Measurements from ENCODE around the gene OPN3. TPM values are rescaled to one million over a fixed set of nuclear protein-coding genes. Genes with fewer than 3 reads are reported as not detected.

The OPN3 gene
- total and polyA plus RNA-seq, 9 of the 15 experiments (the other 6 are each of a cell fraction or from before 2014, with no cell fraction given) = 4.2 to 34.6 (median 17.0) TPM

DNA sequence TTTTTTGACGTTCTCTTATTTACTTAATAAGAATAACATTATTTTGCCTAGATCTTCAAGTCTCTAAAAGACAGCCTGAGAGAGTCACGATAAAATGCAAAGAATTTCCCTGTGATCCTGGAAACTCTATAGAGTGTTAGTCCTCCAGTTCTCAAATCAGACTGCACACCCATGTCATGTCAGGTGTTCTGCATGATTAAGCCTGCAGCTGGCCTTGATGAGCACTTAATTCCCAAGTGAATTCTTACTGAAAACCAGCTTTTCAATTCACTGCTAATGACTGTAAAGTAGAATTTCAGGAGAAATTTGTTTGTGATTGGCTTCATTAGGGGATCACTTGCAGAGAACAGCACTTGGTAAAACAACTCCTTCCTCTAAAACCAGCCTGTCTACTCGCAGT is 41.9 kb downstream of the OPN3 start:
- Histone ChIP-seq H3K27me3 (ENCODE audit: control insufficient read depth in 2 of 2, insufficient read depth in 2 of 2, low read length in 2 of 2) (no peaks in the 10 kb centered on the region), H3K4me3 (no peak overlapping the region), H3K4me2 (ENCODE audit: insufficient read depth, low read length) (no peak overlapping the region), H3K9me1 (ENCODE audit: control insufficient read depth, insufficient read depth, low read length) (no peaks in the 10 kb centered on the region), H3K36me3 (ENCODE audit: control insufficient read depth, insufficient read depth, low read length) (peaks cover 7% of the 10 kb centered on the region; the same call in 1 of the 3 replicates), H4K20me1 (replicated peaks; ENCODE audit: control insufficient read depth, insufficient read depth, low read length) (no peaks in the 10 kb centered on the region), H3K9ac (ENCODE audit: insufficient read depth in 1 of 2, low read depth in 2 of 2, low read length in 2 of 2) (no peak overlapping the region), H3K4me1 (replicated peaks in 1 of 2; ENCODE audit: control insufficient read depth in 2 of 2, insufficient read depth in 2 of 2, low read length in 2 of 2) (peaks cover 4 to 9% of the 10 kb centered on the region in 2 experiments; a peak in 4 of 5 replicates), H3K27ac (ENCODE audit: extremely low read depth, low read depth, low read length) (no peak overlapping the region), H3K9me3 (replicated peaks; ENCODE audit: control insufficient read depth, insufficient read depth, low read depth, low read length) (no peaks in the 10 kb centered on the region), H2AFZ (ENCODE audit: low read depth, low read length) (no peak overlapping the region), H3K79me2 (ENCODE audit: control insufficient read depth, insufficient read depth, low read length) (no peaks in the 10 kb centered on the region)
- POLR2A ChIA-PET = no interaction called here
- no peak for FAIRE-seq
- TF ChIP-seq GTF2B (IDR thresholded peaks at IDR 0.05; ENCODE audit: extremely low read depth, insufficient read length) = no peak
- TF ChIP-seq ZNF253 (CRISPR knock-in tag; conservative IDR thresholded peaks at IDR 0.05) = no peak
- TF ChIP-seq LEF1 (IDR thresholded peaks at IDR 0.05) = no peak
- TF ChIP-seq, protein P1, sequence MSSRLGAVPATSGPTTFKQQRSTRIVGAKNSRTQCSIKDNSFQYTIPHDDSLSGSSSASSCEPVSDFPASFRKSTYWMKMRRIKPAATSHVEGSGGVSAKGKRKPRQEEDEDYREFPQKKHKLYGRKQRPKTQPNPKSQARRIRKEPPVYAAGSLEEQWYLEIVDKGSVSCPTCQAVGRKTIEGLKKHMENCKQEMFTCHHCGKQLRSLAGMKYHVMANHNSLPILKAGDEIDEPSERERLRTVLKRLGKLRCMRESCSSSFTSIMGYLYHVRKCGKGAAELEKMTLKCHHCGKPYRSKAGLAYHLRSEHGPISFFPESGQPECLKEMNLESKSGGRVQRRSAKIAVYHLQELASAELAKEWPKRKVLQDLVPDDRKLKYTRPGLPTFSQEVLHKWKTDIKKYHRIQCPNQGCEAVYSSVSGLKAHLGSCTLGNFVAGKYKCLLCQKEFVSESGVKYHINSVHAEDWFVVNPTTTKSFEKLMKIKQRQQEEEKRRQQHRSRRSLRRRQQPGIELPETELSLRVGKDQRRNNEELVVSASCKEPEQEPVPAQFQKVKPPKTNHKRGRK (tag; IDR thresholded peaks at IDR 0.05) = no peak
- TF ChIP-seq ZNF316 (IDR thresholded peaks at IDR 0.05) = no peak
- TF ChIP-seq JUN (IDR thresholded peaks at IDR 0.05; ENCODE audit: borderline replicate concordance, low read depth, low read length) = no peak
- no peak for TF ChIP-seq JUN (CRISPR knock-in tag; IDR thresholded peaks at IDR 0.05; ENCODE audit: borderline replicate concordance)
- no peak for TF ChIP-seq HSF4 (CRISPR knock-in tag; IDR thresholded peaks at IDR 0.05; ENCODE audit: borderline replicate concordance)
- TF ChIP-seq DPF2 (IDR thresholded peaks at IDR 0.05) = no peak
- TF ChIP-seq ZNF165 (CRISPR knock-in tag; IDR thresholded peaks at IDR 0.05; ENCODE audit: borderline replicate concordance) = no peak
- no peak for TF ChIP-seq ZNF696 (CRISPR knock-in tag; conservative IDR thresholded peaks at IDR 0.05)
- no peak for TF ChIP-seq ARID3A (IDR thresholded peaks at IDR 0.05; ENCODE audit: borderline replicate concordance, low read depth, low read length)
- no peak for TF ChIP-seq ZFP30 (CRISPR knock-in tag; IDR thresholded peaks at IDR 0.05; ENCODE audit: borderline replicate concordance)
- TF ChIP-seq MIER1 (IDR thresholded peaks at IDR 0.05; ENCODE audit: low read depth) = no peak
- intact Hi-C loops (cut with micrococcal nuclease) (loop anchor here (10.0 kb wide), 1 partner anchor 713 kb away; no protein-coding TSS in a partner anchor), in situ Hi-C loops (cut with MboI) (no loop called here)
- BruUV-seq (replicated peaks) = no TSS peak
- no peak for ATAC-seq
- CTCF ChIA-PET (ENCODE audit: low intra/inter-chr PET ratio) = no interaction called here
- no peak for DNase-seq (ENCODE audit: extremely low read depth in 1 of 4, low spot score in 3 of 4)
- WGBS (ENCODE audit: insufficient coverage, low coverage, missing lambda C conversion rate) = 50% methylated on average over 3 of the region's 3 CpGs
